Measurements from ENCODE around the gene PTPRM.

PTPRM gene

DNA sequence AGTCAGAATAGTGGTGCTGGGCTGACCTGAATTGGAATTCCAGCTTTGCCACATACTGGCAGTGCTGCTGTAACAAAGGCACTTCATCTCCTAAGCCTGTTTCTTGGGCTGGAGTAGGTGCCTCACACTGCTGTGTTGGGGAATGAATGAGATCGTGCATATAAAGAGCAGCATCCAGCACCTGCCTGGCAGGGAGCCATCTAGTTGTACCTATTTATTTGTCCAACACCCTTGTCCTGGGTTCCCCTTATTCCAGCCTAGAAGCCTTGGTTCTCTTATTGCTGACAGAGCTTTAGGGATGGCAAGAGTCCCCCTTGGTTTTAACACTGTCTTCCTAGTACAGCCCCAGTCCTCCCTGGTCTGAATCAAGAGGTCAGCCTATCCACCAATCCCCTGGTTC, 766.8 kb downstream of the PTPRM start:
- no peak overlapping the region for H3K9ac ChIP-seq (ENCODE audit: low read depth, low read length)
- peaks cover 5% of the 10 kb centered on the region for H3K4me1 ChIP-seq (ENCODE audit: control insufficient read depth, insufficient read depth, low read length)
- H3K4me2 ChIP-seq (ENCODE audit: low read length), result no peak overlapping the region
- H3K36me3 ChIP-seq (ENCODE audit: insufficient read depth, low read length), result no peaks in the 10 kb centered on the region
- no peak overlapping the region for H3K4me3 ChIP-seq (ENCODE audit: low read length)
- H3K9me3 ChIP-seq (replicated peaks; ENCODE audit: low read length), result no peaks in the 10 kb centered on the region
- H3K27me3 ChIP-seq (ENCODE audit: control insufficient read depth, insufficient read depth, low read length), result no peaks in the 10 kb centered on the region

DNA sequence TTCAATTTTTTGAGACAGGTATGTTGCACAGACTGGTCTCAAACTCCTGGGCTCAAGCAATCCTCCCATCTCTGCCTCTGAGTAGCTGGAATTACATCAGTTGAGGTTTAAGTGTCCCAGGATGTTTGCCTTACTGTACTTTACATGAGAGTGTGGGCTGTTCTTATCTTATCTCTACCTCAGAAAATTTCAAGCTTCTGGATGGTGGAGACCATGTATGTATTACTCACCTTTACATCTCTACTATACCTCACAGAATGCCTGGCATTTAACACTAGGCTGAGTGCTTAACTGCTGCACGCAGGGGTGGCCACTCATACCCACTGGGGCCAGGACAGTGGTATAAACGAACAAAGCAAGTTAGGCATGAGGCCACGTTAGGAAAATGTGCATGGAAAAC, 770.1 kb downstream of the PTPRM start:
- H3K27me3 ChIP-seq (ENCODE audit: control insufficient read depth, insufficient read depth, low read length), result no peaks in the 10 kb centered on the region
- no peaks in the 10 kb centered on the region for H3K9me3 ChIP-seq (replicated peaks; ENCODE audit: low read length)
- H3K4me1 ChIP-seq (ENCODE audit: control insufficient read depth, insufficient read depth, low read length), result no peaks in the 10 kb centered on the region
- no peak overlapping the region for H3K9ac ChIP-seq (ENCODE audit: low read depth, low read length)
- no peak overlapping the region for H3K4me2 ChIP-seq (ENCODE audit: low read length)
- no peaks in the 10 kb centered on the region for H3K36me3 ChIP-seq (ENCODE audit: insufficient read depth, low read length)
- H3K4me3 ChIP-seq (ENCODE audit: low read length), result no peak overlapping the region

DNA sequence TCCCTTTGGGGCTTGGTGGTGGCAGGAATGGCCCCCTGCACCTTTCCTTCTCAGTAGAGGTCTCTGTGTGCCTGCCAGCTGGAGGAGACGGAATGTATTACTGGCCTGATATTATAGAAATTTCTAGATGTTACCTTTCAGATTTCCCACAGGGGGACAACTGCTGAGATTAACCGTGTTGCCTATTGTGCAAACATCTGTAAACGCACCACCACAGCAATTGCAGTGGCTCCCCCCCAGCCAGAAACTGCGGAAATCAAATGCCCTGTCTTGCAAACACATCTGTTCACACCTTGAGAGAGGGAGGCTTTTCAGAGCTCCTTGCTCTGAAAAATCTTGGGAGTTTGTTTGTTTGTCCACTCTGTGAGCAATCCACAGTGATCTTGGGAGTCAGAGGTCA, 772.1 kb downstream of the PTPRM start:
- H3K36me3 ChIP-seq (ENCODE audit: insufficient read depth, low read length), result no peaks in the 10 kb centered on the region
- H3K4me2 ChIP-seq (ENCODE audit: low read length), result no peak overlapping the region
- H3K27me3 ChIP-seq (ENCODE audit: control insufficient read depth, insufficient read depth, low read length), result no peaks in the 10 kb centered on the region
- H3K4me3 ChIP-seq (ENCODE audit: low read length), result no peak overlapping the region
- no peaks in the 10 kb centered on the region for H3K4me1 ChIP-seq (ENCODE audit: control insufficient read depth, insufficient read depth, low read length)
- H3K9me3 ChIP-seq (replicated peaks; ENCODE audit: low read length), result no peaks in the 10 kb centered on the region
- no peak overlapping the region for H3K9ac ChIP-seq (ENCODE audit: low read depth, low read length)

DNA sequence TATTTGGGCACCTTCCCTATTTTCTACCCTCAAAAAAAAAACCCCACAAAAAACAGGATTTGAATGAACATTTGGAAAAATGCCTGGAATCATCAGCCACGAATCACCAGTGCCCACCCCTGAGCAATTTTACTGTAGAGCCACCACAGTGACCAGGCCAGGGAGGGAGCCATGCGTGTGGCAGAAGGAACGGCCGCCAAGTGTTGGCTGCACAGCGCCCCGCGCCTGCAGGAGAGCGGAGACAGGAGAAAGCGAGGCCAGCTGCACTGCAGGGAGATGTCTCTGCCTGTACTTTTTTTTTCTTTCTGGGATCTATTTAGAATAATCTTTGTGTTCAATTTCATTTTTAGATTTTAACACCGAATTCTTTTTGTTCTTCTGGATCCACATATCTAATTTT, 772.8 kb downstream of the PTPRM start:
- Histone ChIP-seq H3K36me3 (ENCODE audit: insufficient read depth, low read length) (no peaks in the 10 kb centered on the region), H3K4me3 (ENCODE audit: low read length) (no peak overlapping the region), H3K4me2 (ENCODE audit: low read length) (no peak overlapping the region), H3K27me3 (ENCODE audit: control insufficient read depth, insufficient read depth, low read length) (no peaks in the 10 kb centered on the region), H3K9ac (ENCODE audit: low read depth, low read length) (no peak overlapping the region), H3K9me3 (replicated peaks; ENCODE audit: low read length) (no peaks in the 10 kb centered on the region), H3K4me1 (ENCODE audit: control insufficient read depth, insufficient read depth, low read length) (no peaks in the 10 kb centered on the region)

DNA sequence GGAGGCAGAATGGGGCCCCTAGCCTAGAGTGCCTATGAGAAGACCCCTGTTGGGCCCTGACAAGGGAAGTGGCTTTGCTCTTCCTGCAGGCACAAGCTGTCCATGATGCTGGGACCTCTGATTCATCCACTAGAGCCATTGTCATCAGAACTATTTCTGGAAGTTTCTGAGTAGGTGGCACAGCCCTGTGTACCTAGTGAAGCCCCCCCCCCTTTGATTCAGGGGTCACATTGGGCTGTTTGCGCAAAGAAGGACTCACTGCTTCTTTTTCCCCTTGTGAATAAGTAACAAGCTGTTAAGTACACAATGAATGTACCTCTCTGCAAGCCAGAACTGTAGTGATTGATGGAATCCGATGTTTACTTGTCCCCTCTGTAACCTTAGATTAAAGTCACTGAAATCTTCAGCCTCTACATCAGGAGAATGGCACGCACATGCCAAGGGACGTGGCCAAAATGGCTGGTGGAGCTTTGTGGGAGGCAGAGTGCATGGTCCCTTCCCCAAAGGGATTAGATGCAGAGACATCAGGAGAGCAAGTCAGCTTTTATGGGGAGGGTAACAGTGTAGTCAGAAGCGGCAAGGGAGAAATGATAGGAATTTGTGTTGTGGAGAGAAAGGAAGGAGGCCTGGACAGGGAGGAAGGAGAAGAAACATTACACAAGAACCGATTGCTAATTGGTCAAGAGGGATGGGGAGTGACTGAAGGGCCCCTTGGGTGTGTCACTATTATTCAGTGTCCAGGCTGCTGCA, 774.5 kb downstream of the PTPRM start:
- Histone ChIP-seq H3K4me3 (ENCODE audit: low read length) (no peak overlapping the region), H3K4me1 (ENCODE audit: control insufficient read depth, insufficient read depth, low read length) (no peaks in the 10 kb centered on the region), H3K27me3 (ENCODE audit: control insufficient read depth, insufficient read depth, low read length) (no peaks in the 10 kb centered on the region), H3K9ac (ENCODE audit: low read depth, low read length) (no peak overlapping the region), H3K4me2 (ENCODE audit: low read length) (no peak overlapping the region), H3K9me3 (replicated peaks; ENCODE audit: low read length) (no peaks in the 10 kb centered on the region), H3K36me3 (ENCODE audit: insufficient read depth, low read length) (no peaks in the 10 kb centered on the region)

DNA sequence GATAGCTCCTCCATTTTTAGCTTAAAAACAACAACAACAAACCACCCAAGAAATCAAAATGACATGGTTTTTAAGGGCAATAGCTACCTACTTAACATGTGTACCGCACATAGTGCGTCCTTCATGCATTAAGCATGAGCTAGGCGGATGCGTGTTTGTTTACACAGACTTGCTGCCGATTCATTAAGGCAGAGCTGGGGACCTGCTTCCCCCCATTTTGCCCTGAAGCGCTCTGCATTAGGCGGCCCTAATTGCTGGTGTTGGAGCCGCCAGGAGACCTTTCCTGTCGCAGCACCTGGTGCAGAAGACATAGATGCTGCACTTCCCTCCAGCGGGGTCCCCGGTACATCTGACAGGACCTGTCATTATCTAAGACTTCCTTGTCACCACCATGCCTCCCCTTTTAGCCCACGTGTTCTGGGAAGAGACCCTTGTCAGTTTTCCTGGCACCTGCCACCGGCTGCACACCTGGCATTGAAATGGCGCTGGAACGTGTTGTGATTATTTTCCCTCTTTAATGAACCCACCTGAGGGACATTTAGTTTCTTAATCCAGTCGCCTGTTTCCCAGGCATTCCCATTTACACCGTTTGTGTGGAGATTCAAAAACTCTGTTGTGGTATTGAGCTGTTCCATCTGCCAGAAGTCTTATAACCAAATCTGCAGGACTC, 781.1 kb downstream of the PTPRM start:
- Histone ChIP-seq H3K4me2 (ENCODE audit: low read length) (no peak overlapping the region), H3K27me3 (ENCODE audit: control insufficient read depth, insufficient read depth, low read length) (no peaks in the 10 kb centered on the region), H3K36me3 (ENCODE audit: insufficient read depth, low read length) (no peaks in the 10 kb centered on the region), H3K4me1 (ENCODE audit: control insufficient read depth, insufficient read depth, low read length) (no peaks in the 10 kb centered on the region), H3K9ac (ENCODE audit: low read depth, low read length) (no peak overlapping the region), H3K9me3 (replicated peaks; ENCODE audit: low read length) (no peaks in the 10 kb centered on the region), H3K4me3 (ENCODE audit: low read length) (no peak overlapping the region)

DNA sequence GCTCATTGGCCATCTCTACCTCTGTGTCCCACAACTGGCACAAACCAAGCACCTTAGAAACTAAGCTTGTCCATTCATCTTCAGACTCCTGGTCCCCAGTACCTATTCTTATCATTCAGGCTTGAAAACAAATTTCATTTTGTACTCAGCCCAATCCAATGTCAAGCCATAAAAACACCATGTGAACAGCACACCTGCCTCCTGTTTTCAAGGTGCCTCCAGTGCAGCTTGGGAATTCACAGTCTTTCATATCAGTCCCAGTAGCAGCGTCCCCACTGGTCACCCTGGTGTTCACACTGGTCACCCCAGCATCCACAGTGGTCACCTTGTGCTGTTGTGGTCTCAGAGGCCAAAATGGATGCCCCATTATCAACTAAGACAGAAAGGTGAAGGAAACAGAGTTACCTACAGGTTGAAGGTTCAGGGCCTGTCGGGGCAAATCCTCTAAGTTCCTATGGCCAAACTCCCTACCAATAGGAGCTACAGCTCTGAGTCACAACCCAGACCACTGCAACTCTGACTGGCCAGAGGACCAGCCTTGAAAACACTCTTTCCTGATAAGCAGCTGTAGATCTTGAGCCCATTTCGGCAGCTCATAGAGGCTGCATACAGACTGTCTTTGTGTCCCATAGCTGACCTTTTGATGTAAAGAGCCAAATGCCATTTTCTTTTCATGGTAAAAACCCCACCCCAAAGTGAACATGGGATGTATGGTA, 782.6 kb downstream of the PTPRM start:
- H3K4me3 ChIP-seq (ENCODE audit: low read length), result no peak overlapping the region
- no peak overlapping the region for H3K9ac ChIP-seq (ENCODE audit: low read depth, low read length)
- no peak overlapping the region for H3K4me2 ChIP-seq (ENCODE audit: low read length)
- H3K4me1 ChIP-seq (ENCODE audit: control insufficient read depth, insufficient read depth, low read length), result no peaks in the 10 kb centered on the region
- no peaks in the 10 kb centered on the region for H3K27me3 ChIP-seq (ENCODE audit: control insufficient read depth, insufficient read depth, low read length)
- no peaks in the 10 kb centered on the region for H3K36me3 ChIP-seq (ENCODE audit: insufficient read depth, low read length)
- H3K9me3 ChIP-seq (replicated peaks; ENCODE audit: low read length), result no peaks in the 10 kb centered on the region

DNA sequence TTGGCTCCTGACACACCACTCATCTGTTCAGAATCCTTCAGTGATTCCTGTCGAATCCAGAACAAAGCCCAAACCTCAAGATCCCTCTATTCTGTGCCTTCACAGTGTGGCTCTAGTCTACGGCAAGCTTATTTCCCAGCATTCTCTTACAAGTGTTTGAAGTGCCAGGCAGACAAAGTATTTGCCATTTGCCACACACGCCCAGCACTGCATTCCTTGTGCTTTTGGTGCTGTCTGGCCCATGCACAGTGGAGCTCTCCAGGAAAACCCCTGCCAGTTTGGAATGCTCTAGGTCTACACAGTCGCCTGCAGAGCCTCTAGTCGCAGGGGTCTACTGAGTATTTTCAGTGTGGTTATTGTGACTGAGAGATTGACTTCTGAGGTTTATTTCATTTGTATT, 783.5 kb downstream of the PTPRM start:
- H3K9ac ChIP-seq (ENCODE audit: low read depth, low read length), result no peak overlapping the region
- no peaks in the 10 kb centered on the region for H3K27me3 ChIP-seq (ENCODE audit: control insufficient read depth, insufficient read depth, low read length)
- no peaks in the 10 kb centered on the region for H3K9me3 ChIP-seq (replicated peaks; ENCODE audit: low read length)
- H3K4me2 ChIP-seq (ENCODE audit: low read length), result no peak overlapping the region
- no peaks in the 10 kb centered on the region for H3K4me1 ChIP-seq (ENCODE audit: control insufficient read depth, insufficient read depth, low read length)
- no peak overlapping the region for H3K4me3 ChIP-seq (ENCODE audit: low read length)
- no peaks in the 10 kb centered on the region for H3K36me3 ChIP-seq (ENCODE audit: insufficient read depth, low read length)

DNA sequence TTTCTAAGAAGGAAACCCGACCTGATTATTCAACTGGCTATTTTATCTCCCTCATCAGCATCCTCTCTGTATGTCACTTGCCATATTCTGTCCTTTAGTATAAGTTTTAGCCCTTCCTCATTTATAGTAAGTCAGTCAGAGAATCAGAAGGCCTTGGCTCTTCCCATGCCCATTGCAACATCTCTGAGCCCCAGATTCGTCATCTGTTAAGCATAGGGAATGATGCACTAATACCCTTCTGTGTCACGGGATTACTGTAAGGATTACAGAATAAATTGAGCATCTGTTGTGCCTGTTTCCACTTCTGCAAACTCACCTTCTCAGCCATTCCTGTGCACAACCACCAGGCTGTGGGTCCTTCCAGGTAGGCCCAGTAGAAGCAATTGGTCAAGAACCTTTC, 784.0 kb downstream of the PTPRM start:
- no peak overlapping the region for H3K9ac ChIP-seq (ENCODE audit: low read depth, low read length)
- no peak overlapping the region for H3K4me3 ChIP-seq (ENCODE audit: low read length)
- H3K27me3 ChIP-seq (ENCODE audit: control insufficient read depth, insufficient read depth, low read length), result no peaks in the 10 kb centered on the region
- H3K4me1 ChIP-seq (ENCODE audit: control insufficient read depth, insufficient read depth, low read length), result no peaks in the 10 kb centered on the region
- H3K9me3 ChIP-seq (replicated peaks; ENCODE audit: low read length), result no peaks in the 10 kb centered on the region
- no peaks in the 10 kb centered on the region for H3K36me3 ChIP-seq (ENCODE audit: insufficient read depth, low read length)
- no peak overlapping the region for H3K4me2 ChIP-seq (ENCODE audit: low read length)

DNA sequence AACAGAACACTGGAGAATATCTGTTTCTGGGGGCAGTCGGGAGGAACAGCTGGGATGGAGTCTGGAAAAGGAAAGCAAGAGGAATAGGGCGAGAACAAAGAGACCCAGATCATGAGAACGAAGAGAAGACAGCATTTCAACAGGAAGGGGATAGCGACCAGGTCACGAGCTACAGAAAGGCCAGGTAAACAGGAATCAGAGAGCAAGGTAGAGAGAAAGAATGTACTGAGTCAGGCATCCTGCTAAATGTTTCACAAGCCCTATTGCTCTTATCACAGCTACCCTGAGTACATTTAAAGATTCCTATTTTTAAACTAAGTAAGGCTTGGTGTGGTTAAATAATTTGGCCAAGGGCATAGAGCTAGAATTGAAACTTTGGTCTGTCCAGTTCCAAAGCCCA, 787.2 kb downstream of the PTPRM start:
- Histone ChIP-seq H3K4me1 (ENCODE audit: control insufficient read depth, insufficient read depth, low read length) (no peaks in the 10 kb centered on the region), H3K4me3 (ENCODE audit: low read length) (no peak overlapping the region), H3K4me2 (ENCODE audit: low read length) (no peak overlapping the region), H3K36me3 (ENCODE audit: insufficient read depth, low read length) (no peaks in the 10 kb centered on the region), H3K9me3 (replicated peaks; ENCODE audit: low read length) (no peaks in the 10 kb centered on the region), H3K27me3 (ENCODE audit: control insufficient read depth, insufficient read depth, low read length) (no peaks in the 10 kb centered on the region), H3K9ac (ENCODE audit: low read depth, low read length) (no peak overlapping the region)

DNA sequence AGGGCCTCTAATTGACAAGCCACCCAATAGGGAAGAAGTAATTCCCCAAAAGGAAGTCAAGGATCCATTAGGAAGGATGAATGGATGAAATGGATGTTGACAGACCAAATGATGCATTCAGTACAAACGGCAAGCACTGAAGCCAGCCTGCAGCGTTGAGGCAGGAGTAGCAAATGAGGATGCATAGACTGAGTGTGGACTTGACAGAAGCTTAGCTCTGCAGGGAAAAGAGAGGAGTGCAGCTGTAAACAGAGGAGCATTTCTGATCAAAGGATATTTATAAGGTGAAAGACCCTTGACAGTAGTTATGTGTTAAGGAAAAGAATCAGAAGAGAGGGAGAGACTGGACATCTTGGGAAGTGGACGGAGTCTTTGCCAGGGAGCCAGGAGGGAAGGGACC, 788.9 kb downstream of the PTPRM start:
- H3K27me3 ChIP-seq (ENCODE audit: control insufficient read depth, insufficient read depth, low read length), result no peaks in the 10 kb centered on the region
- H3K9ac ChIP-seq (ENCODE audit: low read depth, low read length), result no peak overlapping the region
- H3K4me2 ChIP-seq (ENCODE audit: low read length), result no peak overlapping the region
- H3K9me3 ChIP-seq (replicated peaks; ENCODE audit: low read length), result no peaks in the 10 kb centered on the region
- H3K4me3 ChIP-seq (ENCODE audit: low read length), result no peak overlapping the region
- no peaks in the 10 kb centered on the region for H3K36me3 ChIP-seq (ENCODE audit: insufficient read depth, low read length)
- no peaks in the 10 kb centered on the region for H3K4me1 ChIP-seq (ENCODE audit: control insufficient read depth, insufficient read depth, low read length)

Measured in skeletal muscle satellite cell (primary cell).